Measurements from ENCODE around the gene LRSAM1. TPM values are rescaled to one million over a fixed set of nuclear protein-coding genes. Genes with fewer than 3 reads are reported as not detected.
A peak's percentile ranks its signal among the peaks of the same experiment; 100 is the strongest.

The LRSAM1 gene
- total RNA-seq, 1 donor from 2014 or later = 20.6 TPM

DNA sequence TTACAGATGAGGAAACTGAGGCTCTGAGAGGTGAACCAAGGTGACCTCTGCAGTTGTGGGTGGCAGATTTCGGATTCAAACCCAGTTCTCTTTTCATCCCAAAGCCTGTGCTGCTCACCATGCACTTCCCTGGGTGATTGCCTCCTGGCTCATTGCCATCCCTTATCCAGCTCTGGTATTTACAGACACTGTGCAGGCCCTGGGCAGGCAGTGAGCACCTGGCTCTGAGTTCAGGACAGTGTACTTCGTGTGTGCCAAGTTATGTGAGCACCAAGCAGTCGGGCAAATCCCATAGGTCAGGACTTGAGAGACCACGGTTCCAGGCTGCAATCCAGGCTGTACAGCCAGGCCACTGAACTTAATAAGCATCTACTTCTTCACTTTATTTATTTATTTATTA, 1.4 kb downstream of the LRSAM1 start:
- H3K4me1 Mint-ChIP-seq (ENCODE audit: unreplicated experiment) = peaks cover 27% of the 10 kb centered on the region
- DNase-seq (ENCODE audit: extremely low spot score, unreplicated experiment) = no peak
- H3K27me3 Mint-ChIP-seq = peaks cover 3% of the 10 kb centered on the region
- peaks cover 40% of the 10 kb centered on the region for H3K36me3 Mint-ChIP-seq
- no peaks in the 10 kb centered on the region for H3K9me3 Mint-ChIP-seq
- TF ChIP-seq, protein P1, sequence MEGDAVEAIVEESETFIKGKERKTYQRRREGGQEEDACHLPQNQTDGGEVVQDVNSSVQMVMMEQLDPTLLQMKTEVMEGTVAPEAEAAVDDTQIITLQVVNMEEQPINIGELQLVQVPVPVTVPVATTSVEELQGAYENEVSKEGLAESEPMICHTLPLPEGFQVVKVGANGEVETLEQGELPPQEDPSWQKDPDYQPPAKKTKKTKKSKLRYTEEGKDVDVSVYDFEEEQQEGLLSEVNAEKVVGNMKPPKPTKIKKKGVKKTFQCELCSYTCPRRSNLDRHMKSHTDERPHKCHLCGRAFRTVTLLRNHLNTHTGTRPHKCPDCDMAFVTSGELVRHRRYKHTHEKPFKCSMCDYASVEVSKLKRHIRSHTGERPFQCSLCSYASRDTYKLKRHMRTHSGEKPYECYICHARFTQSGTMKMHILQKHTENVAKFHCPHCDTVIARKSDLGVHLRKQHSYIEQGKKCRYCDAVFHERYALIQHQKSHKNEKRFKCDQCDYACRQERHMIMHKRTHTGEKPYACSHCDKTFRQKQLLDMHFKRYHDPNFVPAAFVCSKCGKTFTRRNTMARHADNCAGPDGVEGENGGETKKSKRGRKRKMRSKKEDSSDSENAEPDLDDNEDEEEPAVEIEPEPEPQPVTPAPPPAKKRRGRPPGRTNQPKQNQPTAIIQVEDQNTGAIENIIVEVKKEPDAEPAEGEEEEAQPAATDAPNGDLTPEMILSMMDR (conservative IDR thresholded peaks at IDR 0.05) = no peak
- H3K4me3 Mint-ChIP-seq = peak overlapping the region; percentile 96
- peak overlapping the region; percentile 98 for H3K27ac Mint-ChIP-seq

DNA sequence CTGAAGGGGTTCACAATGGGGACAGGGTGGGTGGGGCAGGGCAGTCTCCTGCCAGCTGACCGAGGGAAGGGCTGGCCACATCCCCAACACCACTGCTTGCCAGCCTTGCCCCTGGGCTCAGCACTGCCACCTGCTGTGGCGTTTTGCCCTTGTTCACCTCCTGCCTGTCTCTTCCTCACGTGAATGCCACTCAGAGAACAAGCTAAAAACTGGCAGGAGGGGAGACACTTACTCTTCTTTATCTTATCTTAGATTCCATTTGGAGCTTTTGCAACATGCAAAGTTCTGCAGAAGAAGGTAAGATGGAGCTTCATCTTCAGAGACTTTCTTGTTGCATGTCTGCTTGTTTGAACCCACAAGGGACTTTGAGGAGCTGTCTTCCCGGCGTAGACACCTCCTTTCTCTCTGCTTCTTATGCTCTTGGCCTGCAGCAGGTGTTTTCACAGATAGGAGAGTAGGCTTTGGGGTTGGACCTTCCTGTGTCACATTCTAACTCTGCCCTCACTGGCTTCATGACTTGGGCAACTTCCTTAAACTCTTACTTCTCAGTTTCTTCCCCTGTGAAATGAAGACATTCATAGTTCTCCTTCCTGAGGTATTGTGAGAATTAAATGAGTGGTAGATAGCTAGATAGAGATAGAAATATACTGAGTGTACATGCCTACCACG, 4.1 kb downstream of the LRSAM1 start:
- DNase-seq (ENCODE audit: extremely low spot score, unreplicated experiment) = no peak
- H3K4me3 Mint-ChIP-seq = no peak overlapping the region

DNA sequence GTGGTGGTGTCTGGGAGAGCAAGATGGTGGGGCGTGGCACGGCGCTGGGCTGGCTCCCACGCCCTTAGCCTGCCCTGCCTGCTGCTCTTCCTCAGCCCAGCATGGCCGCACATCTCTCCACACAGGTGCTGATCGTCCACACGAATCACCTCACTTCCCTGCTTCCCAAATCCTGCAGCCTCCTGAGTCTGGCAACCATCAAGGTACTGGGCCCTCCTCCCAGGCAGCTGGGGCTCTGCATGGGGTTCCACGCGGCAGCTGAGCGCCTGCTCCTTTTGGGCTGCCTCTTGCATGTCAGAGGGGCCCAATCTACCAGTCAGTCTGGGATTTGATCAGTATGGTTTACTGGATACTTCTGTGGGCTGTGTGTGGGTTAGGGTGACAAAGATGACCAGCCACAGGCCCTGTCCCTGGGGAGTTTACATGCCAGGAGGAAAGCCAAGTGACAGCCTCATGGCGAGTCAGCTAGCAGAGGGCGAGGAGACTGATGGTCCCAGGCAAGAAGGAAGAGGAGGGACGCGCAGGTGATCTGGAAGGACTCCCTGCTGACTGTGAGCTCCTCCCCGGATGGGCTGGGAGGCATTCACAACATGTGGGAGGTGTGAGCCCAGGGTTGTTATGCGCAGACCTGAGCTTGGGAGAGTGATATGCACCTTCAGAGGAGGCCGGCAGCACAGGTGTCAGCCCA, 6.0 kb downstream of the LRSAM1 start:
- H3K36me3 Mint-ChIP-seq = peaks cover 7% of the 10 kb centered on the region
- TF ChIP-seq, protein P1 (conservative IDR thresholded peaks at IDR 0.05) = no peak
- H3K27ac Mint-ChIP-seq = no peak overlapping the region
- H3K4me1 Mint-ChIP-seq (ENCODE audit: unreplicated experiment) = no peaks in the 10 kb centered on the region
- H3K4me3 Mint-ChIP-seq = no peak overlapping the region
- no peak for DNase-seq (ENCODE audit: extremely low spot score, unreplicated experiment)
- no peaks in the 10 kb centered on the region for H3K9me3 Mint-ChIP-seq
- H3K27me3 Mint-ChIP-seq = no peaks in the 10 kb centered on the region

More for the DNA sequence above, 4.1 kb downstream of the LRSAM1 start:
- peaks cover 15% of the 10 kb centered on the region for H3K36me3 Mint-ChIP-seq
- TF ChIP-seq, protein P1 (conservative IDR thresholded peaks at IDR 0.05) = peak; percentile 15
- H3K27ac Mint-ChIP-seq = no peak overlapping the region
- no peaks in the 10 kb centered on the region for H3K4me1 Mint-ChIP-seq (ENCODE audit: unreplicated experiment)
- no peaks in the 10 kb centered on the region for H3K9me3 Mint-ChIP-seq
- peaks cover 3% of the 10 kb centered on the region for H3K27me3 Mint-ChIP-seq

DNA sequence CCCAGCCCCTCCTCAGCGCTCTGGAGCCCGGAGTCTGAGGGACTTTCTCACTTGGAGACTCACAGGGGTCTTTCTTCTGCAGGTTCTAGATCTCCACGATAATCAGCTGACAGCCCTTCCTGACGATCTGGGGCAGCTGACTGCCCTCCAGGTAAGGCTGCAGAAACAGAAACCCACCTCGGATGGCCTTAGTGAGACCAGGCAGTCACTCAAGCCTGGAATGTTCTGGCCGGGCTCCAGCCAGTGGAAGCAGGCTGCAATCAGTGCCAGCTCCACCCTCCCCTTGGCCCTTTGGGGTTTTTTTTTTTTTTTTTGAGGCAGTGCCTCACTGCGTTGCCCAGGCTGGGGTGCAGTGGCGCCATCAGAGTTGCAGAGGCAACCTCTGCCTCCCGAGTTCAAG, 7.6 kb downstream of the LRSAM1 start:
- Mint-ChIP-seq H3K36me3 (peaks cover 7% of the 10 kb centered on the region), H3K27me3 (no peaks in the 10 kb centered on the region), H3K27ac (no peak overlapping the region), H3K4me1 (ENCODE audit: unreplicated experiment) (peaks cover 4% of the 10 kb centered on the region), H3K9me3 (no peaks in the 10 kb centered on the region), H3K4me3 (no peak overlapping the region)
- DNase-seq (ENCODE audit: extremely low spot score, unreplicated experiment) = no peak
- TF ChIP-seq, protein P1 (conservative IDR thresholded peaks at IDR 0.05) = no peak

DNA sequence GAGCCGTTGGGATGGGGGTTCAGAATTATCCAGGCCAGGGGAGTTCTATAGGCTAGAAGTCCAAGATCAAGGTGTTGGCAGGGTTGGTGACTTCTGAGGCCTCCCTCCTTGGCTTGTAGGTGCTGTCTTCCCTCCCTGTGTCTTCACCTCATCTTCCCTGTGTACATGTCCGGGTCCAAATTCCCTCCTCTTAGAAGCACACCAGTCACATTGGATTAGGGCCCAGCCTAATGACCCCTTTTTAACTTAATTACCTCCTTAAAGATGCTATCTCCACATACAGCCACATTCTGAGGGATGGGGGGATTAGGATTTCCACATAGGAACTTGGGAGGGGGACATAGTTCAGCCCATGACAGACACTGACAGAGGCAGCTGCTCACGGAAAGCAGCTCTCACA, 12.1 kb downstream of the LRSAM1 start:
- Mint-ChIP-seq H3K4me3 (no peak overlapping the region), H3K36me3 (peaks cover 9% of the 10 kb centered on the region), H3K27me3 (no peaks in the 10 kb centered on the region), H3K27ac (peak overlapping the region; percentile 70), H3K4me1 (ENCODE audit: unreplicated experiment) (peaks cover 9% of the 10 kb centered on the region), H3K9me3 (no peaks in the 10 kb centered on the region)
- TF ChIP-seq, protein P1 (conservative IDR thresholded peaks at IDR 0.05) = no peak
- DNase-seq (ENCODE audit: extremely low spot score, unreplicated experiment) = no peak

Data from type B pancreatic cell (in vitro differentiated cells).